Liver (tissue), 3 donors: ENCODE measurements around the gene UFC1.

Experiments used
- CTCF ChIP-seq: fragments of 150-350 bp; IDR thresholded peaks from 2 replicates; pipeline ENCODE4 v1.5.1; 2017; ENCODE audit warnings: improper control_type of control experiment, low read depth, low read length; ENCODE audit not compliant: missing input control
- JUND ChIP-seq, 2 donors: IDR thresholded peaks; 2 replicates each; pipeline ENCODE4 v1.6.1; 2016; ENCODE audit warnings: antibody characterized with exemption in 2 of 2
- MAX ChIP-seq: IDR thresholded peaks from 2 replicates; pipeline ENCODE4 v1.6.1; 2016; ENCODE audit warnings: antibody characterized with exemption
- donor health status: healthy.
- donor health status: healthy.

GRCh38 chr1:161158316-161159010, 4.7 kb downstream of the UFC1 start:
- TF ChIP-seq JUND (IDR thresholded peaks at IDR 0.05) = no peak
- TF ChIP-seq CTCF = no peak
- no peak for TF ChIP-seq MAX
